Esophagus muscularis mucosa (tissue), 4 donors: ENCODE measurements around the gene CNOT4. TPM values are rescaled to one million over a fixed set of nuclear protein-coding genes. Genes with fewer than 3 reads are reported as not detected.
"Not testable (repeated sequence)": the region's sequence is repeated elsewhere in the genome, so short reads cannot be mapped to it uniquely, and the experiment has no call there.

Experiments
- DNase-seq: peaks from one replicate; pipeline ENCODE4 v3.0.0-alpha.2; 2017; ENCODE audit errors: extremely low spot score
- H3K27ac ChIP-seq, 4 donors: fragments of 200-600 bp; sonication (generic); replicated peaks in 1 of 4; 1 replicate in 3 of 4; 2 replicates in 1 of 4; pipeline ENCODE4 v1.5.1; 2016 to 2019; ENCODE audit warnings: mild to moderate bottlenecking in 1 of 4
- H3K27me3 ChIP-seq, 4 donors: fragments of 200-600 bp; sonication (generic); one replicate each; pipeline versions ENCODE4 v1.5.1 to v1.6.0; 2016 to 2019
- H3K36me3 ChIP-seq, 4 donors: fragments of 200-600 bp; sonication (generic); one replicate each; pipeline ENCODE4 v1.5.1; 2016 to 2019
- H3K4me1 ChIP-seq, 4 donors: fragments of 200-600 bp; sonication (generic); one replicate each; pipeline ENCODE4 v1.5.1; 2016 to 2019
- H3K4me3 ChIP-seq, 4 donors: fragments of 200-600 bp; sonication (generic); 1 replicate in 2 of 4; 2 replicates in 2 of 4; pipeline ENCODE4 v1.5.1; 2016 to 2019; ENCODE audit warnings: mild to moderate bottlenecking in 4 of 4, moderate library complexity in 1 of 4
- H3K9me3 ChIP-seq, 4 donors: fragments of 200-600 bp; sonication (generic); 1 replicate in 3 of 4; 2 replicates in 1 of 4; pipeline ENCODE4 v1.5.1; 2016 to 2019
- EP300 ChIP-seq: sonication (generic); formaldehyde crosslinking; IDR thresholded peaks from one replicate; pipeline ENCODE4 v1.6.1; 2017; ENCODE audit warnings: antibody characterized with exemption
- POLR2A ChIP-seq: fragments of 450-650 bp; IDR thresholded peaks from one replicate; pipeline ENCODE4 v1.6.1; 2017; ENCODE audit warnings: antibody characterized with exemption, moderate library complexity, mild to moderate bottlenecking, low read depth
- POLR2AphosphoS5 ChIP-seq, 2 donors: sonication (generic); formaldehyde crosslinking; IDR thresholded peaks; one replicate each; pipeline ENCODE4 v1.6.1; 2017; ENCODE audit warnings: antibody characterized with exemption in 2 of 2
- WGBS: methylation state at CpG from one replicate; pipeline ENCODE4 v1.1.5; 2018; 5-methylcytosine and 5-hydroxymethylcytosine counted together
- intact Hi-C: fragments of 100-400 bp; cut with DNase I; formaldehyde crosslinking; loops from one replicate; pipeline ENCODE4 v1.15.1; 2023
- total RNA-seq, 4 donors: library from RNA; depleted of rRNA; stranded (reverse); fragments of >200 nt; gene quantifications; one replicate each; pipeline versions ENCODE4 v1.1.0 to v1.2.1, GENCODE V29; 2016
- TF ChIP-seq, protein P1 (sequence below), 3 experiments: fragments of 200-600 bp in 2 of 3; fragments of 450-650 bp in 1 of 3; sonication (generic) in 2 of 3; IDR thresholded peaks; one replicate each; pipeline ENCODE4 v1.5.1; 2017 to 2019; ENCODE audit warnings: antibody characterized with exemption in 3 of 3, mild to moderate bottlenecking in 2 of 3, moderate library complexity in 1 of 3

Gene CNOT4
- total RNA-seq, 4 donors from 2014 or later: 18.6 to 28.7 (median 26.4) TPM

DNA sequence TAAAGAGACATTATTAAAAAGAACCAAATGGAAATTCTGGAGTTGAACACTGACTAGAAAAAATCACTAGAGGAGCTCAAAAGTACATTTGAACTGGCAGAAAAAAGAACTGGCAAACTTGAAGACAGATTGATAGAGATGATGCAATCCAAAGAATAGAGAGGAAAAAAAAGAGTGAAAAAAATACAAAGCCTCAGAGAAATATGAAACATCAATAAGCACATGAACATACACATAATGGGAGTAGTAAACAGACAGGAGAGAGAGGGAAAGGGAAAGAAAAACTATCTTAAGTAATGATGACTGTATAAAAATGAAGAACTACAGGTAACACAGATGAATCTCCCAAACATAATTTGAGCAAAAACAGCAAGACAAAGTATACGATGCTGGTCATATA, 61.1 kb downstream of the CNOT4 start:
- intact Hi-C loops: no loop called here
- Histone ChIP-seq H3K27ac (no peak overlapping the region), H3K27me3 (no peaks in the 10 kb centered on the region), H3K9me3 (no peaks in the 10 kb centered on the region), H3K4me3 (no peak overlapping the region), H3K36me3 (peaks cover 0 to 2% (median 0%) of the 10 kb centered on the region in 4 donors), H3K4me1 (peaks cover 10 to 31% (median 27%) of the 10 kb centered on the region in 4 donors)
- TF ChIP-seq POLR2AphosphoS5 (IDR thresholded peaks at IDR 0.05) (no peak), EP300 (no peak), POLR2A (no peak)
- TF ChIP-seq, protein P1, sequence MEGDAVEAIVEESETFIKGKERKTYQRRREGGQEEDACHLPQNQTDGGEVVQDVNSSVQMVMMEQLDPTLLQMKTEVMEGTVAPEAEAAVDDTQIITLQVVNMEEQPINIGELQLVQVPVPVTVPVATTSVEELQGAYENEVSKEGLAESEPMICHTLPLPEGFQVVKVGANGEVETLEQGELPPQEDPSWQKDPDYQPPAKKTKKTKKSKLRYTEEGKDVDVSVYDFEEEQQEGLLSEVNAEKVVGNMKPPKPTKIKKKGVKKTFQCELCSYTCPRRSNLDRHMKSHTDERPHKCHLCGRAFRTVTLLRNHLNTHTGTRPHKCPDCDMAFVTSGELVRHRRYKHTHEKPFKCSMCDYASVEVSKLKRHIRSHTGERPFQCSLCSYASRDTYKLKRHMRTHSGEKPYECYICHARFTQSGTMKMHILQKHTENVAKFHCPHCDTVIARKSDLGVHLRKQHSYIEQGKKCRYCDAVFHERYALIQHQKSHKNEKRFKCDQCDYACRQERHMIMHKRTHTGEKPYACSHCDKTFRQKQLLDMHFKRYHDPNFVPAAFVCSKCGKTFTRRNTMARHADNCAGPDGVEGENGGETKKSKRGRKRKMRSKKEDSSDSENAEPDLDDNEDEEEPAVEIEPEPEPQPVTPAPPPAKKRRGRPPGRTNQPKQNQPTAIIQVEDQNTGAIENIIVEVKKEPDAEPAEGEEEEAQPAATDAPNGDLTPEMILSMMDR (IDR thresholded peaks at IDR 0.05): no peak
- 69% methylated on average over 1 of the region's 1 CpG for WGBS
- DNase-seq: no peak

GRCh38 chr7:135447748-135448147, 62.2 kb downstream of the CNOT4 start:
- no peak for DNase-seq
- WGBS: 78% methylated on average over 3 of the region's 3 CpGs
- Histone ChIP-seq H3K4me1 (peaks cover 10 to 31% (median 27%) of the 10 kb centered on the region in 4 donors), H3K27me3 (no peaks in the 10 kb centered on the region), H3K4me3 (no peak overlapping the region), H3K27ac (no peak overlapping the region), H3K36me3 (peaks cover 0 to 7% (median 0%) of the 10 kb centered on the region in 4 donors), H3K9me3 (no peaks in the 10 kb centered on the region)
- intact Hi-C loops: no loop called here
- TF ChIP-seq EP300 (no peak), POLR2AphosphoS5 (IDR thresholded peaks at IDR 0.05) (no peak), POLR2A (no peak)
- TF ChIP-seq, protein P1 (IDR thresholded peaks at IDR 0.05): no peak

- Histone ChIP-seq H3K36me3 (peaks cover 0 to 9% (median 0%) of the 10 kb centered on the region in 4 donors), H3K4me1 (peaks cover 10 to 20% (median 16%) of the 10 kb centered on the region in 4 donors), H3K9me3 (no peaks in the 10 kb centered on the region), H3K27ac (no peak overlapping the region), H3K4me3 (no peak overlapping the region), H3K27me3 (no peaks in the 10 kb centered on the region)
- intact Hi-C loops: no loop called here
- TF ChIP-seq POLR2A (no peak), POLR2AphosphoS5 (IDR thresholded peaks at IDR 0.05) (no peak)
- TF ChIP-seq, protein P1 (IDR thresholded peaks at IDR 0.05): no peak
- DNase-seq: no peak
Observed at GRCh38 chr7:135445690-135446089, 64.2 kb downstream of the CNOT4 start.

GRCh38 chr7:135445266-135445665, 64.6 kb downstream of the CNOT4 start:
- H3K27me3 ChIP-seq, H3K27ac ChIP-seq, H3K4me3 ChIP-seq, intact Hi-C loops, DNase-seq, H3K9me3 ChIP-seq, H3K36me3 ChIP-seq: not testable (repeated sequence)
- peaks cover 10 to 18% (median 13%) of the 10 kb centered on the region in 4 donors for H3K4me1 ChIP-seq
- 82% methylated on average over 2 of the region's 2 CpGs for WGBS

- TF ChIP-seq POLR2A (no peak), EP300 (no peak), POLR2AphosphoS5 (IDR thresholded peaks at IDR 0.05) (no peak)
- TF ChIP-seq, protein P1 (IDR thresholded peaks at IDR 0.05): no peak
- intact Hi-C loops: no loop called here
- no peaks in the 10 kb centered on the region for H3K9me3 ChIP-seq
- peaks cover 0 to 23% (median 7%) of the 10 kb centered on the region in 4 donors for H3K36me3 ChIP-seq
- H3K27ac ChIP-seq: no peak overlapping the region
- no peak for DNase-seq
- no peaks in the 10 kb centered on the region for H3K4me1 ChIP-seq
- H3K4me3 ChIP-seq: no peak overlapping the region
- no peaks in the 10 kb centered on the region for H3K27me3 ChIP-seq
Observed at GRCh38 chr7:135441791-135442190, 68.1 kb downstream of the CNOT4 start.
